HFF-Myc (cell line): Measurements from ENCODE around the gene VAMP3.
A peak's percentile ranks its signal among the peaks of the same experiment; 100 is the strongest.

Source experiments
- DNase-seq: peaks from one replicate; pipeline ENCODE4 v3.0.0-alpha.2; 2011; ENCODE audit warnings: low read depth; ENCODE audit errors: extremely low read depth
- H3K4me3 ChIP-seq: replicated peaks from 2 replicates; pipeline ENCODE4 v1.5.1; 2011; ENCODE audit warnings: low read depth, mild to moderate bottlenecking, control low read depth, low read length
- TF ChIP-seq, protein P1 (sequence below): IDR thresholded peaks from 2 replicates; pipeline ENCODE4 v1.5.1; 2012; ENCODE audit warnings: mild to moderate bottlenecking, low read depth, low read length, control low read depth; ENCODE audit errors: missing control alignments

Gene VAMP3

DNA sequence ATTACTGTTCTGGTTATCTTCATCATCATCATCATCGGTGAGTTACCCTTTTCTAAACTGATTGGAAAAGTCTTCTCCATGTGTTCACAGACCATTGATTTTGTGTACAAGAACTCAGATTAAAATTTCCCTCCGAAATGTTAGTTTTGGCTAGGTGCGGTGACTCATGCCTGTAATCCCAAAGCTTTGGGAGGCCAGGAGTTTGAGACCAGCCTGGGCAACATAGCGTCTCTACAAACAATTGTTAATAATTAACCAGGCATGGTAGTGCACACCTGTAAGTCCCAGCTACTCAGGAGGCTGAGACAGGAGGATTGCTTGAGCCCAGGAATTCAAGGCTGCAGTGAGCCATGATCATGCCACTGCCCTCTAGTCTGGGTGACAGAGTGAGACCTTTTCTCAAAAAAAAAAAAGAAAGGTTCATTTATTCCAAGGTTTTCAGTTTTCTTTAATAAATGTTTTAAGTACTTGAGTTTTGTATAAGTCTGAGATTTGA, 7.1 kb downstream of the VAMP3 start:
- TF ChIP-seq, protein P1, sequence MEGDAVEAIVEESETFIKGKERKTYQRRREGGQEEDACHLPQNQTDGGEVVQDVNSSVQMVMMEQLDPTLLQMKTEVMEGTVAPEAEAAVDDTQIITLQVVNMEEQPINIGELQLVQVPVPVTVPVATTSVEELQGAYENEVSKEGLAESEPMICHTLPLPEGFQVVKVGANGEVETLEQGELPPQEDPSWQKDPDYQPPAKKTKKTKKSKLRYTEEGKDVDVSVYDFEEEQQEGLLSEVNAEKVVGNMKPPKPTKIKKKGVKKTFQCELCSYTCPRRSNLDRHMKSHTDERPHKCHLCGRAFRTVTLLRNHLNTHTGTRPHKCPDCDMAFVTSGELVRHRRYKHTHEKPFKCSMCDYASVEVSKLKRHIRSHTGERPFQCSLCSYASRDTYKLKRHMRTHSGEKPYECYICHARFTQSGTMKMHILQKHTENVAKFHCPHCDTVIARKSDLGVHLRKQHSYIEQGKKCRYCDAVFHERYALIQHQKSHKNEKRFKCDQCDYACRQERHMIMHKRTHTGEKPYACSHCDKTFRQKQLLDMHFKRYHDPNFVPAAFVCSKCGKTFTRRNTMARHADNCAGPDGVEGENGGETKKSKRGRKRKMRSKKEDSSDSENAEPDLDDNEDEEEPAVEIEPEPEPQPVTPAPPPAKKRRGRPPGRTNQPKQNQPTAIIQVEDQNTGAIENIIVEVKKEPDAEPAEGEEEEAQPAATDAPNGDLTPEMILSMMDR: no peak
- H3K4me3 ChIP-seq: no peak overlapping the region
- DNase-seq: no peak

DNA sequence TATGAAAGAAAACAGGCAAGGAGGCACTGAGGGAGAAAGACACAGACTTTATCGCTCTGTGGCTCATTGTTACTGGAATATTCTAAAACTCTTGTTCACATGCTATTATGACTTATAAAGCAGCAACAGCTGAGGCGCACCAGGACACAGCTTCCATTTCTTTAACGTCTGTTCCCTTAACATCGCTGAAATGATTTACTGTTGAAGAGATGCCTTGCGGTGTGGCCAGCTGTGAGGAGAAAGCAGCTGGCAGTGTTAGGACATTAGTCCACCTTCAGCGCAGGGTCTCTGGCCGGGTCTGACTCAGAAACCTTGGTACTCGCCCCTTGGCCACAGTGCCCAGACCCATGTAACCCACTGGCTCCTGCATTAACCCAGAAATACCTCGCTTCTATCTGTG, 9.9 kb downstream of the VAMP3 start:
- no peak for DNase-seq
- TF ChIP-seq, protein P1: no peak

DNA sequence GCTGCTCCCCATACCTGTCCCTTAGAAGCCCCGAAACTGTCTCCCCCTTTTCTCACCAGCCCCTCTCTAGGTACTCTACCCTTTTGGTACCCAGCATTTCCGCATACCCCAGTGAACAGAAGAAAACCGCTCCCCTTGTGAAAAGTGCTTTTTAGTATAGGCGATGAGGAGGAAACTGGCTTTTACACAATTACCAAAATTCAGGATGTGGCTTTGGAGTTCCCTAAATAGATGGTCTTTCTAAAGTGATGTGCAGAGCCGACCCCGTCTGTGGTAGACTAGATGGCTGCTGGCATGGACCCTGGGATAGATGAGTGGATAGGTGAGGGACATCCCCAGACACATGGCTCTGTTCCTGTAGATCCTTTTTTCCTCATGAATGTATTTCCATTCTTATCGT, 10.4 kb downstream of the VAMP3 start:
- DNase-seq: no peak
- TF ChIP-seq, protein P1: no peak

More for the DNA sequence above, 9.9 kb downstream of the VAMP3 start:
- H3K4me3 ChIP-seq: no peak overlapping the region

DNA sequence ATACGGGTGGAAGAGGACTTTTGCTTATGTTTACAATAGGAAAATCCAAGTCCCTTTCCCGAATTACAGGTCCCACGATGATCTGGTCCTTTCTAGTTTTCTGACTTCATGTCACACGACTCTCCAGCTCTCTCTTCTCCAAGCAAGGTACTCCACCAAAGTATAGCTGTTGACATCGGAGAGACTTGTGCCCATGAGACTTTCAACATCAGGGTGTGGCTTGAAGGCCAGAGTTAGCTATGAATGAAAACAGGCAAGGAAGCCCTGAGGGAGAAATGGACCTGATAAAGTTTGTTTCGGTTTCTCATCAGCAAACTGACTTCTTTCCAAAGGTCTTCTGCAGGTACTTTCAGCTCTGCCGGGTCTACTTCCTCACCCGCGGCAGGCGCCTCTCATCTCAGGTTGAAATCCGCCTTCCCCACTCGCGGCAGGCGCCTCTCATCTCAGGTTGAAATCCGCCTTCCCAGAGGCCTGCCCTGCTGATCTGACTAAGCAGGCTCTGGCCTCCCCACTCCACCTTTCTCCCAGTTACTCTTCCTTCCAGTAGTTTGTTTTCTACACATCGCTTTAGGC, 10.9 kb downstream of the VAMP3 start:
- TF ChIP-seq, protein P1: no peak
- no peak for DNase-seq
- H3K4me3 ChIP-seq: no peak overlapping the region

More for the DNA sequence above, 10.4 kb downstream of the VAMP3 start:
- no peak overlapping the region for H3K4me3 ChIP-seq

DNA sequence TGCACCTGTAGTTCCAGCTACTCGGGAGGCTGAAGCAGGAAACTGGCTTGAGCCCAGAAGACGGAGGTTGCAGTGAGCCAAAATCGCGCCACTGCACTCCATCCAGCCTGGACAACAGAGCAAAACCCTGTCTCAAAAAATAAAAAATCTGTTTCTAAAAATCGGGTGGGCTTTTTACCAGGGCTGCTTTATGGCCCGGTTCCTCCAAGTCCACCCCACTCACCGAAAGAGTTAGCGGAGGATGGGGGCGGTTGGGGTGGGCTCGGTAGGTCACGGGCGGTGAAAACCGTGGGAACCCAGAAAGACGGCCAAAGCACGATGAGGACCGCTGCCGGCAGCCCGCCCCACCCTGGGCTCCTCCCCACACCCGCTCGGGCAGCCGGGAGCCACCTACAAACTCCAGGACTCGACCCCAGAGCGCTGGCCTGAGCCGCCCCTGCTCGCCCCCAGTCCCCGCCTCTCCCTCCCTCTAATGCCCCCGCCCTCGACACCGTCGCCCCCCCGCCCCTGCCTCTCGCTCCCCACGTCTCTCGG, 12.1 kb downstream of the VAMP3 start:
- TF ChIP-seq, protein P1: no peak
- DNase-seq: no peak
- peak overlapping the region; percentile 46 for H3K4me3 ChIP-seq

DNA sequence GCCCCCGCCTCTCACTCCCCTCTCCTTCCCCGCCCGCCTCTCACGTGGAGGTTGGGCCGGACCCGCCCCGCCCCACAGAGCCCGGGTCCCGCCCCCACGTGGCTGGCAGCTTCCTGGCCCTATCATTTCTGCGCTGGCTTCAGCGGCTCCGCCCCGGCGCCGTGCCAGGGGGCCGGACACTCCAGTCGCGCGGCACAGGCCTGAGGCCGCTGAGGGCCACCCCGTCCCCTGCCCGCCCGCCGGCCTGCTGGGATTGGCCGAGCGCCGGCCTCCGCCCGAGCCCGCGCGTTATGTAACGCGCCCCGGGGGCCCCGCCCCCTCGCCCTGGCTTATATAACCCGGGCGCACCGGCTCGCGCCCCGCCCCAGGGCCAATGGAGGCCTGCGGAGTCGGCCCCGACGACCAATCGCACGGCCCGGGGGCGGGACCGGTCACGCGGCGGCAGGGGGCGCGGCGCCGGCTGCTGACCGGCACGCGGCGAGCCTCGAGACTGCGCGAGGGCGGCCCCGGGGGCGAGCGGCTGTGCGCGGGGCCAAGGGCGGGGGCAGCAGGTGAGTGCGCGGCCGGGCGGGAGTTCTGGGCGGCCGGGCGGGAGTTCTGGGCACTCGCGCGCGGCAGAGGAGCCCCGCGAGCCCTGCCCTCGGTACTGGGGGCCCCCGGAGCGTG, 12.9 kb downstream of the VAMP3 start, which contains the start of gene PER3:
Gene PER3 (plus strand): TSS at position 466 of the 666 bp plus-strand sequence. CDS start 587 bp downstream, outside the sequence.
- peak; percentile 78 for DNase-seq
- TF ChIP-seq, protein P1: no peak
- peak within 1 kb of the TSS; percentile 46 for H3K4me3 ChIP-seq
